ENCODE measurements around the gene RAPGEF4.
"Not testable (repeated sequence)": the region's sequence is repeated elsewhere in the genome, so short reads cannot be mapped to it uniquely, and the experiment has no call there.

The RAPGEF4 gene

GRCh38 chr2:172725746-172726145, 9.9 kb upstream of the RAPGEF4 start:
- in situ Hi-C loops (cut with HindIII; ENCODE audit: low sequenced_read_pairs): loop anchor here (5.0 kb wide), 1 partner anchor 42 kb away; no protein-coding TSS in a partner anchor

- in situ Hi-C loops (cut with HindIII; ENCODE audit: low sequenced_read_pairs): loop anchor here (5.0 kb wide), 1 partner anchor 41 kb away; no protein-coding TSS in a partner anchor
Observed at GRCh38 chr2:172726172-172726735, 9.4 kb upstream of the RAPGEF4 start.

DNA sequence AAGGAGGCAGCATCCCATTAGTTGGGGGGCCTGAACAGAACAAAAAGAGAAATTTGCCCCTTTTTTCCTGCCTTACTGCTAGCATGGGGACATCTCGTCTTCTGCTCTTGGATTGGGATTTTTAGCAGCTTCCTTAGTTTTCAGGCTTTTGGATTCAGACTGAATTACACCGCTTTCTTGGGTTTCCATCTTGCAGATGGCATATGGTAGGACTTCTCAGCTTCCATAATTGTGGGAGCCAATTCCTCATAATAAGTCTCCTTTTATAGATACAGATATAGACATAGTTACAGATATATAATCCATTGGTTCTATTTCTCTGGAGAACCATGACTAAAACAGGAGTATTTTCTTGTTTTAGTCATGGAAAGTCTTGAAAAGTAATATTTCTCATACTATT, 5.2 kb upstream of the RAPGEF4 start:
- in situ Hi-C loops (cut with HindIII; ENCODE audit: low sequenced_read_pairs): no loop called here

GRCh38 chr2:172734711-172735581, 699 bp upstream of the RAPGEF4 start:
- in situ Hi-C loops (cut with HindIII; ENCODE audit: low sequenced_read_pairs): no loop called here

GRCh38 chr2:172736424-172737174, 954 bp downstream of the RAPGEF4 start:
- in situ Hi-C loops (cut with HindIII; ENCODE audit: low sequenced_read_pairs): no loop called here

DNA sequence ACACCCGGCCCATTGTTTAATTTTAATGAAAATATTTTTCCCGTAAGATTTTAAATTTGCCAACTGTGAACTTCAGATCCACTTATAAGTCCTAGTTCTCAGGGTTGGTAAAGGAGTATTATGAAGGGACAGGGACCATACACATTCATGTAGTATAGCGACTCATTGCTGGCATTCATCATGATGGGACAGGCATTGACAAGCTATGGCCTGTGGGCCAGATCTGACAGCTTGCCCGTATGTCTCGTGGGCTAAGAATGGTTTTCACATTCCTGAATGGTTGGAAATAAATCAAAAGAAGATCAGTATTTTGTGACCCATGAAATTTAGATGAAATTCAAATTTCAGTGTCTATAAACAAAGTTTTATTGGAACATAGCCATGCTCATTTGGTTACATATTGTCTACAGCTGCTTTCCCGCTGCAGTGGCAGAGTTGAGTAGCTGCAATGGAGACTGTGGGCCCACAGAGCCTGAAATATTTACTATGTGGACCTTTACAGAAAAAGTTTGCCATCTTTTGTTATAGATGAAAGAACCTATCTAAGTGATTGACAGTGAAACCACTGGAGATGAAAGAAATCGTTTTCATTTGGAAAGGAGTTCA, 4.1 kb downstream of the RAPGEF4 start:
- in situ Hi-C loops (cut with HindIII; ENCODE audit: low sequenced_read_pairs): no loop called here

DNA sequence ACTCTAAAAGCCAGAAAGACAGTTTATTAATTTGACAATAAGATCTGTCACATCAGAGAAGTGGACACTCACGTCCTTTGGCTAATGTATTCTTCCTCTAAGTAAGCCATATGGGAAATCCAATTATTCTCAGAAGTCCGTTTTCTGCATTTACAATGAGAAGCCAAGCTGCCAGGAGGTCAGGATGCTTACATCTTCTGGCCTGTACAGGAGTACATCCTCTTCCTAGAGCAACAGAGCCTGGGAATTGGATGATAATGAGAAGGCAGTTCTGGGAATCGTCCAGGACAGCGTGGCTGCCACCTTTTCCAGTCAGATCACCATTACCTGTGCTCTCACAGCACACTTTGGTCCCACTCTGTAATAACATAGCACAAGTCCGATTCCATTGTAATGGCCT, 5.2 kb downstream of the RAPGEF4 start:
- in situ Hi-C loops (cut with HindIII; ENCODE audit: low sequenced_read_pairs): no loop called here

DNA sequence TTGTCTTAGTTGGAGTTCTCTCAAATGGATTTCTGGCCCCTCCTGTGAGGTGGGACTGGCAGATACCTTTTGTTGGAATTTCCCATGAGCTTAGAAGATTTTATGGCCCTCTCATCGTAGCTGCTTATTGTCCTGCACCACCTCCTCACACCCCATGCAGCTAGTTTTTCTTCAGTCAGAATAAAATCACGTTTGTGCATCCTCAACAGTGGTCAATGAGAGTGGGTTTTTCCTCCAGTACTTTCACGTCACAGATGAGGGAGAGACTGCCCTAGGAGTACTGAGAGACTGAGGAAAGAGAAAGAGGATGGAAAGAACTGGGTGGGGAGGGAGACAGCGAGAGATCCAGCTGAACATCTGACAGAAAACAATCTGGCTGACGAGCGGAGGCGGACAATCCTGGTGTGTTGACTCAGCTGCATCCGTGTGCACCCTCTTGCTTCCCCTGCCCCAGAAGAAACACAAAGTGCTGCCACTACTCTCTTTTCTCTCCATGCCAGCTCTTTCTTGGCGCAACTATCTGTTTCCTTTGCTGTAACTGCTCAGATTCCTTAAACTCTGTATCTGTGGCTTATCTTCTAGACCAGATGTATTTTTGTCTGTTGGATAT, 7.4 kb downstream of the RAPGEF4 start:
- in situ Hi-C loops (cut with HindIII; ENCODE audit: low sequenced_read_pairs): no loop called here

- in situ Hi-C loops (cut with HindIII; ENCODE audit: low sequenced_read_pairs): no loop called here
Observed at GRCh38 chr2:172743898-172744297, 8.3 kb downstream of the RAPGEF4 start.

DNA sequence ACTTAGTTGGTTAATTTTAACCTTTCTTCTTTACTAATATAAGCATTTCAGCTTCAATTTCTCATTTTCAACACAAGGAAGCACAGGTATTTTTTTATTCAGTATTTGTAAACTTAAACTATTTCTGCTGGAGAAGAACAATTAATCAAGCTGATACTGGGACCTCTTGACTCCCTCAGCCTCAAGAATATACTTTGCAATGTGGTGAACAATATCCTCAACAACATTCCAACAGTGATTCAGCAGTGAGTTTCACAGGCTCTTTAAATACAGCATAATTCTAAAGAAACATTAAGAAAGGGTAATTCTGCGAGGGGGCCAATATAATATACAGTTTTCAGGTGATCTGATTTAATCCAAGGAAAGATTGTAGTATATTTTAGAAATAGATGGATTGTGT, 10.0 kb downstream of the RAPGEF4 start:
- in situ Hi-C loops (cut with HindIII; ENCODE audit: low sequenced_read_pairs): no loop called here

- in situ Hi-C loops (cut with HindIII; ENCODE audit: low sequenced_read_pairs): not testable (repeated sequence)
Observed at GRCh38 chr2:172748543-172748942, 12.9 kb downstream of the RAPGEF4 start.

GRCh38 chr2:172749388-172749787, 13.7 kb downstream of the RAPGEF4 start:
- in situ Hi-C loops (cut with HindIII; ENCODE audit: low sequenced_read_pairs): no loop called here

- in situ Hi-C loops (cut with HindIII; ENCODE audit: low sequenced_read_pairs): no loop called here
Observed at GRCh38 chr2:172751564-172751963, 15.9 kb downstream of the RAPGEF4 start.

- in situ Hi-C loops (cut with HindIII; ENCODE audit: low sequenced_read_pairs): no loop called here
Observed at GRCh38 chr2:172753610-172754009, 18.0 kb downstream of the RAPGEF4 start.

DNA sequence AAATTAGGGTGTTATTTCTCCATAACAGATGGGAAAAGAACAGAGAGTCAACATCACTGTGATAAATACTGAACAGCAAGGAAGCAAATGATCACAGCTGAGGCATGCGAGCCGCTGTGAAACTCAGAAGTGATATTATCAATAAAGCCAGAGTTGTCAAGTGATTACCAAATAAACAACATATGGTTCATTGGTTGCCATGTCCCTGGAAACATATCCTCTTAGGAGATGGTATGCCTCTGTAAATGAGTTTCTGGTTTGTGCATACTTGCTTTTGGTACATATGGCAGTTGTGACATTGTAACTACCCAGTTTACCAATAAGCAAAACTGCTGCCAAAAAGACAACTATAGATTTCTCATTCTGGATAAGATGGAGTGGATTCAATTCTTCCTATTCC, 23.8 kb downstream of the RAPGEF4 start:
- in situ Hi-C loops (cut with HindIII; ENCODE audit: low sequenced_read_pairs): no loop called here

DNA sequence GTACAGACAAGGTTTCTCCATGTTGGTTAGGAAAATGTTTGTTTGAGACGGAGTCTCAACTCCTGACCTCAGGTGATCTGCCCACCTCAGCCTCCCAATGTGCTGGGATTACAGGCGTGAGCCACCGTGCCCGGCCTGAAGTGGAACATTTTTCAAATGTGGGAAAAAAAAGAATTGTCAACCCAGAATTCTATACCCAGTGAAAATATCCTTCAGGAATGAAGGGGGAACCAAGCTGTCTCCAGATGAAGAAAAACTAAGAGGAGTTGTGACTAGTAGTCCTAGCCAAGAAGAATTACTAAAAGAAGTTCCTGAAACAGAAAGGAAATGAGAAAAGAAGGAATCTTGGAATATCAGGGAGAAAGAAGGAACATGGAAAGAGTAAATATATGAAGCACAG, 25.7 kb downstream of the RAPGEF4 start:
- in situ Hi-C loops (cut with HindIII; ENCODE audit: low sequenced_read_pairs): no loop called here

- in situ Hi-C loops (cut with HindIII; ENCODE audit: low sequenced_read_pairs): no loop called here
Observed at GRCh38 chr2:172762574-172762973, 26.9 kb downstream of the RAPGEF4 start.

- in situ Hi-C loops (cut with HindIII; ENCODE audit: low sequenced_read_pairs): no loop called here
Observed at GRCh38 chr2:172763079-172763478, 27.4 kb downstream of the RAPGEF4 start.

DNA sequence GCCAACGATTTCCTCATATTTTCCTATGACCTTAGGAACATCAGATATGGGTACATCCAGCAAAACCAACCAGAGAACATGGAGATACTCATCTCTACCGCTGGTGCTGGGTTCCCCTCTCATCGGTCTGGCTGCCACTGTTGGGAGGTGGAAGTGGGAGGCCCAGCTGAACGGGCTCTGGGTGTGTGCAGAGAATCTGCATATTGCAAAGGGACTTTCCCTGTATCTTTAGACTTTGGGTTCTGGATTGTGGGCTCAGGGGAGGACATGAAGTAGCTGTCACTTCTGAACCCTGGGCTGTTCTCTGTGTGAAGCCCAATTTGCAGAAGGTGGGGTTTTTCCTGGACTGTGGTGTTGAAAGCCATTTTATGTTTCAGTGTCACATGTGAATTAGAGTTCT, 30.0 kb downstream of the RAPGEF4 start:
- in situ Hi-C loops (cut with HindIII; ENCODE audit: low sequenced_read_pairs): loop anchor here (5.0 kb wide), 1 partner anchor 38 kb away; no protein-coding TSS in a partner anchor

DNA sequence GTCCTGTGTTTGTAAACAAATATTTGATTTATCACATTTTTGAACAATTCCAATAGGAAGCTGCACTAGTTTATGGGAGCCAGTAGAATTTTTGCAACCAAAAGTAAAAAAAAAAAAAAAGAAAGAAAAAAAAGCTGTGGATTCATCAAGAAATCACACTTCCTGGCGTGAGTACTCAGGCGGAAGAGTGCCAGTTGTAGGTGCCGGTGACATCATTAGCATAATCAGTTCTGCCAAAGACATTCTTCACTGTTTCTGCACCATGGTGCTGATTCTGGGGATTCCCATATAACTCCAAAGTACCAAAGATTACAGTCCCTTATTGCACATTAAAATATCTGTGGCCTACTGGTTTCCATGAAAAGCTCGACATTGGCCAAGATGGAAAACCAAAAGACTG, 32.8 kb downstream of the RAPGEF4 start:
- in situ Hi-C loops (cut with HindIII; ENCODE audit: low sequenced_read_pairs): loop anchor here (5.0 kb wide), 1 partner anchor 41 kb away; no protein-coding TSS in a partner anchor

- in situ Hi-C loops (cut with HindIII; ENCODE audit: low sequenced_read_pairs): loop anchor here (5.0 kb wide), 1 partner anchor 43 kb away; no protein-coding TSS in a partner anchor
Observed at GRCh38 chr2:172769879-172770278, 34.2 kb downstream of the RAPGEF4 start.

Data from endothelial cell of hepatic sinusoid (primary cell).